Astrocyte of the spinal cord (primary cell): ENCODE results near the gene ATXN2.
"Not testable (repeated sequence)": the region's sequence is repeated elsewhere in the genome, so short reads cannot be mapped to it uniquely, and the experiment has no call there.

Experiments used
- DNase-seq: peaks from one replicate; pipeline ENCODE4 v3.0.0; 2011; ENCODE audit warnings: low read depth, low spot score
- H3K4me3 ChIP-seq: 2 replicates; pipeline ENCODE4 v1.5.1; 2011; ENCODE audit warnings: low read depth, mild to moderate bottlenecking, low read length, moderate library complexity
- in situ Hi-C: cut with HindIII; loops from 2 replicates; pipeline ENCODE4 v1.10.0; 2017; ENCODE audit warnings: low sequenced_read_pairs
- TF ChIP-seq, protein P1 (sequence below): IDR thresholded peaks from 2 replicates; pipeline ENCODE4 v1.5.1; 2012; ENCODE audit warnings: low read depth, mild to moderate bottlenecking, low read length, inconsistent platforms

The ATXN2 gene

DNA sequence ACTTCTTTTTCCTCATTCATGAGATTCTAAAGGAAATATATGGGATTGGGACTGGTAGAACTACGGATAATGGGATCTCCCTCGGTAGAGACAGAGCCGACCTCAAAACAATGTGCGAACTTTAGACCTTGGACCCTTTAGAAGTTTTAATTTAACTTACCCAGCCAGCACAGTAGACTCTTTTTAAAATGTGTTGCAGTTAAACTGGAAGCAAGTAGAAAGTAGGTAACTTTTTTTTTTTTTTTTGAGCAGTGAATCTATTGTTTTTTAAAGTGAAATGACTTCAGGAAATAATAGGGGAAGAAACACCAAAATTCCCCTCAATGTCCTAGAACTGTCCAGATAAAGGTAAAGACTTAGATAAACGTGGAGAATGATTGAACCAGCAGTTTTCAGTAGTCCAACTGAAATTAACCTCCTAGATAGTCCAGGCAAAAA lies 1.1 kb upstream of the ATXN2 start:
- in situ Hi-C loops = no loop called here
- TF ChIP-seq, protein P1, sequence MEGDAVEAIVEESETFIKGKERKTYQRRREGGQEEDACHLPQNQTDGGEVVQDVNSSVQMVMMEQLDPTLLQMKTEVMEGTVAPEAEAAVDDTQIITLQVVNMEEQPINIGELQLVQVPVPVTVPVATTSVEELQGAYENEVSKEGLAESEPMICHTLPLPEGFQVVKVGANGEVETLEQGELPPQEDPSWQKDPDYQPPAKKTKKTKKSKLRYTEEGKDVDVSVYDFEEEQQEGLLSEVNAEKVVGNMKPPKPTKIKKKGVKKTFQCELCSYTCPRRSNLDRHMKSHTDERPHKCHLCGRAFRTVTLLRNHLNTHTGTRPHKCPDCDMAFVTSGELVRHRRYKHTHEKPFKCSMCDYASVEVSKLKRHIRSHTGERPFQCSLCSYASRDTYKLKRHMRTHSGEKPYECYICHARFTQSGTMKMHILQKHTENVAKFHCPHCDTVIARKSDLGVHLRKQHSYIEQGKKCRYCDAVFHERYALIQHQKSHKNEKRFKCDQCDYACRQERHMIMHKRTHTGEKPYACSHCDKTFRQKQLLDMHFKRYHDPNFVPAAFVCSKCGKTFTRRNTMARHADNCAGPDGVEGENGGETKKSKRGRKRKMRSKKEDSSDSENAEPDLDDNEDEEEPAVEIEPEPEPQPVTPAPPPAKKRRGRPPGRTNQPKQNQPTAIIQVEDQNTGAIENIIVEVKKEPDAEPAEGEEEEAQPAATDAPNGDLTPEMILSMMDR = no peak
- H3K4me3 ChIP-seq = peak overlapping the region; percentile 94
- DNase-seq = no peak

DNA sequence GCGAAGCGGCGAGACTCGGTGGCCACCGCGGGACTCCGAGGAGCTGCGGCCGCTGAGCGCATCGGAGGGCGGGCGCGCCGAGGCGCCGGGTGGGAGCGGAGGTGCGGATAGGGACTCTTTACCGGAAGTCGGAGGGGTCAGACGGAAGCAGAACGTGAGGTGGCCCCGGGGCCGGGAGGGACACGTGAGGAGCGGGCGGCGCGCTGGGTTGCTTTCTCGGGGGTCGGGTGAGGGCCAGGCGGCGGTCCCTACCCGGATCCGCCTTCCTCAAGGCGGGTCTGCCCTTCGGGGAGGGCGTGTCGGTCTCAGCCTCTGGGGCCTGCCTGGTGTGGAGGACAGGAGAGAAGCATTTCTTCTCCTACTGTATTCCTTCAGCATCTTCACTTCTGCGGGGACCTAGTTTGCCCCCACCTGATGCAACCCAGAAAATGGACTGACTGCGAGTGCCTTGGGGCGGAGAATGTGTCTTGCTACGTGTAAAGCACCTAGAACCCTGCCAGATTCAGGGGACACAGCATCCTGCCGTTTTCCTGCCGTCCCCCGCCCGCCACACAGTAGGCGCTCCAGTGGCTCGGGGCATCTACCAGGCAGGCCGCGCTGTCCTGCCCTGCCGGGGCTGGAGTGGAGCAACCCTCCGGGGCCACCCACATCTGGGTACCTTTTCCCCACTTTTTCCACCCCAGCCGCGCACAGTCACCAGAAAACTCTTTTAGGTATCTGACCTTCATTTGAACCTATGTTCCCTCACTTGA lies 514 bp upstream of the ATXN2 start:
- DNase-seq = peak; percentile 96
- in situ Hi-C loops = no loop called here
- peak overlapping the region; percentile 94 for H3K4me3 ChIP-seq
- TF ChIP-seq, protein P1 = no peak

DNA sequence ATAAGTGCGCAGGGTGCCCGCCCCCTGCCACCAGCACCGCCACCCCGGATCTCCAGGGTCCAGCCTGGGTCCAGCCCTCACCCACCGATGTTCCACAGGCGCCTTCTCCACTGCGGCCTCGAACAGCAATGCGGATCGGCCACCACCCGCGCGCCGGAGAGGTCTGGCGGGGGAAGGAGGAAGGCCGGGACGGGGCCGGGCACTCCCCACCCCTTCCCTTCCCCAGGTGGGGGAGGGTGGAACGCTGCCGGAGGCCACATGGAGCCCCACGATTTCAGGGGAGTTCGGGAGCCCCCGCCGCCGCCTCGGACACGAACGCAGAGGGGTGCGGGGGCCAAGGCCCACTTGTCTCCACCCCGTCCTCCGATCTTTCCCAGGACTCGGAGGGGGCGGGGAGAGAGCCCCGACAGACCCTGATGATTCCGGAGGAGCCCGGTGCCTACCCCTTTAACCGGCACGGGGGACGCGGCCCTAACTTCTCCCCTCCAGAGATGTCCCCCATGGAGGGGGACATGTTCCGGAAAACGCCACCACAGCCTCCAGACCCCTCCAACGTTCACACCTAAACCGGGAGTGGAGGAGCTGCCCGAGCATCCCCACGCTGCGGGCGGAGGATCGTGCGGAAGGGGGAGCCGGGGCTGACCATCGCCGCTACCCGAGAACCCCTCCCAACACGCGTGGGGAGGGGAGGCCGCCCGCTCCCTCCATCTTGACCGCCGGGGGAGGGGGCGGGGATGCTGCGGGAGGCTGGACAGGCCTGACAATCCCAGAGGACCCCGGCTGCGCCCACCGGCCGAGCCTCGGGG lies 1.1 kb downstream of the ATXN2 start:
- in situ Hi-C loops = no loop called here
- DNase-seq = peak; percentile 29
- TF ChIP-seq, protein P1 = no peak
- H3K4me3 ChIP-seq = peak overlapping the region; percentile 94

DNA sequence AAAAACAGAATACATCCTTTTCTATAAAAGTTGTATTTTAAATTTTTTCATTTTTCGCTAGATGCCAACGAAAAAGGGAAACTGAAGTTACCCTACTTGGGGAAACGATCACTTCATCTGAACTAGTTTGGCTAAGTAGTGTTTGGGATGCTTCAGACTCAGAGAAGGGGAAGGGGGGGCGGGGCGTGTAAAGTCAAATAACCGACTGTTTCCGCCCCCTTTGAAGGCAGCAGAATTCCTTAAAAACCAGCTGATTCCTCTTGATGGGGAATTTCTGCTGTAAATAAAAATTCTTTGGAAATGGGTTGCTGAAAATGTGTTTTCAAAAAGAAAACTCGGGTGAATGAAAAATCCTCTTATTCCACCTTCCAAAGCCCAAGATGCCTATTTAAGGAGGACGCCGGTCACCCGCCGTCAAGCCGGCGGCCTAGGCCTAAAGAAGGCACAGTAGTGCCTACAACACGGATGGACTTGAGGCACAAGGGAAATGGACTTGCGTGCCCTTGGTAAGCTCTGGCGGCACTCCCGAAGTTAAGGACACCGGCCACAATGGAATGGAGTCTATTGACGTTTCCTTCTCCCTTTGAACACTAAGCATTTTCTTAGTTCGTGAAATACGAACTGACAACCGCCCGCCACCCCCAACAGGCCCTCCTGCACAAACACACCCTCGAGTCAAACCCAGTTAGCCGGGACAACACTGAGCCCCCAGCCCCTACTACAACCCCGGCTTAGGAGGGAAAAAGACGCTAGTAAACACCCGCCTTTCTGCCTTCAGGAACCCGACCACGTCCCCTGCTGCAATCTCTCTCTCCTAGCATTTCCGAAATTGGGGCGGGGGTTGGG lies 1.9 kb downstream of the ATXN2 start:
- in situ Hi-C loops = no loop called here
- DNase-seq = peak; percentile 62
- TF ChIP-seq, protein P1 = no peak
- peak overlapping the region; percentile 94 for H3K4me3 ChIP-seq

DNA sequence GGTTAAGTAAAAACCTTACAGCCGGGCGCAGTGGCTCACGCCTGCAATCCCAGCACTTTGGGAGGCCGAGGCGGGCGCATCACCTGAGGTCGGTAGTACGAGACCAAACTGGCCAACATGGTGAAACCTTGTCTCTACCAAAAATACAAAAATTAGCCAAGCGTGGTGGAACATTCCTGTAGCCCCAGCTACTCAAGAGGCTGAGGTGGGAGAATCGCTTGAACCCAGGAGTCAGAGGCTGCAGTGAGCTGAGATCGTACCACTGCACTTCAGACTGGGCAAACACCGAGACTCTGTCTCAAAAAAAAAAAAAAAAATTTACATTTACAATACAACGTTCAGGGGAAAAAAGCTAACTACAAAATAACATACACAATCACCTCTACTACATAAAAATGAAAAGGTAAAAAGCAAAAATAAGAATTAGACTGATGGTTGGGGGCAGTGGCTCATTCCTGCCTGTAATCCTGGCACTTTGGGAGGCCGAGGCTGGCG lies 3.7 kb downstream of the ATXN2 start:
- DNase-seq, in situ Hi-C loops, H3K4me3 ChIP-seq: not testable (repeated sequence)

DNA sequence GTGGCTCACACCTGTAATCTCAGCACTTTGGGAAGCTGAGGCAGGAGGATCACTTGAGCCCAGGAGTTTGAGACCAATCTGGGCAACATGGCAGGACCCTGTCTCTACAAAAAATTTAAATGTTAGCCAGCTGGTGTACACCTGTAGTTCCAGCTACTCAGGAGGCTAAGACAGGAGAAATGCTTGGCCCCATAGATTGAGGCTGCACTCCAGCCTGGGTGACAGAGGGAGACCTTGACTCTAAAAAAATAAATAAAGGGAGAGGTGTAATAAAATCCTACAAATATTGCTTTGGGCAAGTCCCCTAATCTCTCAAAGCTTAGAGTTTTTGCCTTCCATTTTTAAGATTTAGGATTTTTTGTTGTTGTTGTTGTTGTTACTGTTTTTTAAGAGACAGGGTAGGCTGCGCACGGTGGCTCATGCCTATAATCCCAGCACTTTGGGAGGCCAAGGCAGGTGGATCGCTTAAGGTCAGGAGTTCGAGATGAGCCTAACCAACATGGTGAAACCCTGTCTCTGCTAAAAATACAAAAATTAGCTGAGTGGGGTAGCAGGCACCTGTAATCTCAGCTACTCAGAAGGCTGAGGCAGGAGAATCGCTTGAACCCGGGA lies 7.6 kb downstream of the ATXN2 start:
- DNase-seq, in situ Hi-C loops, H3K4me3 ChIP-seq: not testable (repeated sequence)

DNA sequence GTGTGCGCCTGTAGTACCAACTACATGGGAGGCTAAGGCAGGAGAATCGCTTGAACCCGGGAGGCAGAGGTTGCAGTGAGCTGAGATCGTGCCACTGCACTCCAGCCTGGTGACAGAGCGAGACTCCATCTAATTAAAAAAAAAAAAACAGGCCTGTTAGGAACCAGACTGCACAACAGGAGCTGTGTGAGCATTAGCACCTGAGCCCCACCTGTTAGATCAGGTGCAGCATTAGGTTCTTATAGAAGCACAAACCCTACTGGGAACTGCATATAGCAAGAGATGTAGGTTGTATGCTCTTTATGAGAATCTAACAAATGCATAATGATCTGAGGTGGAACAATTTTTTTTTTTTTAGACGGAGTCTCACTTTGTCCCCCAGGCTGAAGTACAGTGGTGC lies 8.6 kb downstream of the ATXN2 start:
- DNase-seq = no peak
- TF ChIP-seq, protein P1 = no peak
- in situ Hi-C loops = no loop called here
- H3K4me3 ChIP-seq = no peak overlapping the region
